ENCODE data around the gene SNTG2.
"Not testable (repeated sequence)": the region's sequence is repeated elsewhere in the genome, so short reads cannot be mapped to it uniquely, and the experiment has no call there.

The SNTG2 gene

GRCh38 chr2:950080-950966 lies at the start of gene SNTG2:
Gene SNTG2, plus strand, starts transcription at chr2:950849. Its CDS starts 148 bp downstream, at chr2:950997.
- peak; percentile 61 for DNase-seq

GRCh38 chr2:902584-902983 lies 48.1 kb upstream of the SNTG2 start:
- DNase-seq: no peak

DNA sequence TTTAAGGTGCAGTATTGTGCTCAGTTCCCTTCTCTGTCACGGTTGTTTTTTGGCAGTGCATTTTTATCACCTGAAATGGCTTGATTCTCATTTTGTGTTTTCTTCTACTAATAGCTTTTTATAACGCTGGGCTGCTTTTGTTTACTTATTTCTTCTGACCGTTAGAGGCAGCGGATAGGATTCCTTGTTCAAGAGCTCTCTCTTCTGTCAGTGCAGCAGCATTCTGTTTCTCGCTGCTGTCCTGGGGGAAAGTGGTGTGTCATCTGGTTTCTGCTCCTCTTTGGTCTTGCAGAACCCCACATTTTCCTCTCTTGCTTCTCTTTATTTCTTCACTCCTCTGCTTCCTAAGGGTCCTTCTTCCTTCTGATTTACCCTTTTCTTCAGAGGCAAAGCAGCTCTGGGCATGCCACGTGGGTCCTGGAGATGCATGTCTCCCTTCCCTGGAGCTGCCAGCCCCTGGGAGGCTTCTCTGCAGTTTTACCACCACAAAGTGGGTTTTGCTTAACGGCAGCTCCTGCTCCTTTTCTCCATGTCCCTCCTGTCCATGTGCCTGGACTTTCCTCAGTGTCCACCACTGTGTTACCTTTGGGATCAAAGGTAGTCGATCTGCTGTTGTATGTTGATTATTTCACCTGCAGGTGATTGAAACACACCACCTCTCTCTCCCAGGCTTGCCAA lies 47.3 kb upstream of the SNTG2 start:
- no peak for DNase-seq

GRCh38 chr2:904246-905024 lies 46.2 kb upstream of the SNTG2 start:
- DNase-seq: no peak

- no peak for DNase-seq
These were observed 45.4 kb upstream of the SNTG2 start for GRCh38 chr2:905091-905832.

GRCh38 chr2:905833-906140 lies 44.9 kb upstream of the SNTG2 start:
- no peak for DNase-seq

GRCh38 chr2:907706-908105 lies 42.9 kb upstream of the SNTG2 start:
- no peak for DNase-seq

DNA sequence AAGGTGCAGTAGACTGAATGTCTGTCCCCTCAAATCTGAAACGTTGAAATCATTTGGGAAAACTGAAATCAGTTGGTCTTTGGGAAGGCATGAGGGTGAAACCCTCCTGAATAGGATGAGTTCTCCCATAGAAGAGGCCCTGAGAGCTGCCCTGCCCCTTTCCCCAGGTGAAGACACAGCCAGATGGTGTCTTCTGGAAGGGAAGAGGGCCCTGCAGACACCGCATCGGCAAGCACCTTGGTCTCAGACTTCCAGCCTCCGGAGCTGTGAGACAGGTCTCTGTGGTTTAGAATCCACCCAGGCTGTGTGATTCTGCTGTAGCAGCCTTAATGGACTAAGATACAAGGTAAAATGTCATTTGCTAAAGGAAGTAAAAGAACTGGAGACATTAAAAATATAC lies 42.1 kb upstream of the SNTG2 start:
- no peak for DNase-seq

DNA sequence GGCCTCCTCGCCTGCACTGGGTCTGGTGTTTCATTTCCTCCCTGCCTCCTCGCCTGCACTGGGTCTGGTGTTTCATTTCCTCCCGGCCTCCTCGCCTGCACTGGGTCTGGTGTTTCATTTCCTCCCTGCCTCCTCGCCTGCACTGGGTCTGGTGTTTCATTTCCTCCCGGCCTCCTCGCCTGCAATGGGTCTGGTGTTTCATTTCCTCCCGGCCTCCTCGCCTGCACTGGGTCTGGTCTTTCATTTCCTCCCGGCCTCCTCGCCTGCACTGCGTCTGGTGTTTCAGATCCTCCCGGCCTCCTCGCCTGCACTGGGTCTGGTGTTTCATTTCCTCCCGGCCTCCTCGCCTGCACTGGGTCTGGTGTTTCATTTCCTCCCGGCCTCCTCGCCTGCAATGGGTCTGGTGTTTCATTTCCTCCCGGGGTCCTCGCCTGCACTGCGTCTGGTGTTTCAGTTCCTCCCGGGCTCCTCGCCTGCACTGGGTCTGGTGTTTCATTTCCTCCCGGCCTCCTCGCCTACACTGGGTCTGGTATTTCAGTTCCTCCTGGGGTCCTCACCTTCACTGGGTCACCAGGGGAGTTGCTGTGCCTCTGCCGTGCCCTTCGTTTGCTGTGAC lies 40.8 kb upstream of the SNTG2 start:
- DNase-seq: not testable (repeated sequence)

GRCh38 chr2:910698-911097 lies 40.0 kb upstream of the SNTG2 start:
- DNase-seq: no peak

- no peak for DNase-seq
These were observed 34.7 kb upstream of the SNTG2 start for GRCh38 chr2:915979-916378.

GRCh38 chr2:916935-917334 lies 33.7 kb upstream of the SNTG2 start:
- DNase-seq: no peak

GRCh38 chr2:919672-920071 lies 31.0 kb upstream of the SNTG2 start:
- no peak for DNase-seq

GRCh38 chr2:920573-920972 lies 30.1 kb upstream of the SNTG2 start:
- no peak for DNase-seq

DNA sequence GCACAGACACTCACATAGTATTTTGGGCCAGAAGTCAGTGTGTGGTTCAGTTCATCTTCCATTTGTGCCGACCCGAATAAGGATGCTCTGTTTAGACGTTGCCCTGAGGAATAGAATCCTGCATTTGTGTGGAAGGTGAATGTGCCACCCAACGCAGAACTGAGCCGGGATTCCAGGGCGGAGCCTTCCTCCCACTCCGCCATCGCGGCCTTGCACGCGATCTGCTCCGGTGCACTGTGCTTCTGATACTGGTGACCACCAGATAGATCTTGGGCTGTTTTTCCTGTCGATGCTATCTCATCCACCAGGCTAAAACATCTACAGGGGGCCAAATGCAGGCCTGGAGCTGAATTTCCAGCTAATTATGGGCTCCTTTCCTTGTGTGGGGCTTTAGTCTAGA lies 29.6 kb upstream of the SNTG2 start:
- DNase-seq: no peak

DNA sequence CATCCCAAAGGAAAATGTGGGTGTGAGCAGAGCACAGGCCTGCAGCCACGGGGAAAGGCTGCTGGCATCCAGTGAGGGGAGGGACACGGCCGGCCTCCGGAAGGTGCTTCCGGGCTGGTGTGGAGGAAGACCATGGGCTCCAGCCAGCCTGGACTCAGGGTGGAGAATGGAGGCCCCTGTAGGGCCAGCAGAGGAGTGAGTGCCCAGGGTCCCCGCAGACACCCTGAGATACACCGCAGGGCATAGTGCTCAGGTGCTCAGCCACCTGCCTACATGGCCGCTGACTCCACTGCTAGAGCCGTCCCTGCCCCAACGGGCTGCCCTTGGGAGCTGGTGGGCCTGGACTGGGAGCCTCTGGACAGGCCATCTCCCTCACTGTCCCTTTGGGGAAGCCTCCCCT lies 28.5 kb upstream of the SNTG2 start:
- no peak for DNase-seq

- no peak for DNase-seq
These were observed 26.6 kb upstream of the SNTG2 start for GRCh38 chr2:923832-924601.

- no peak for DNase-seq
These were observed 25.9 kb upstream of the SNTG2 start for GRCh38 chr2:924701-925100.

DNA sequence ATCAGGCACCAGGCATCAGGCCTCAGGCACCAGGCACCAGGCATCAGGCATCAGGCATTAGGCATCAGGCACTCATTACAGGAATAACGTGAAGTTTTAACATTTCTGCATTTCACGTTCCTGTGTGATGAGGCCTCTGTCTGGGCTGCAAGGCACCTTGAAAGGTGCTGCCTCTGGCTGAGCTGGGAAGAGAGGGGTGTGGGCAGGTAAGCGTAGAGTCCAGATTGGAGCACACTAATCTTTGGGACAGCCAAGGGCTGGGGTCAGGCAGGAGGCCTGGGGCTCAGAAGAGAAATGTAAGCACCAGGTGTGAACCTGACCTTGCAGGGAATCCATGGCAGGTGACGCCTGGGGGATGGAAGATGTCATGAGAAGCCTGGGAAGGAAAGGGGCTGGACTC lies 25.3 kb upstream of the SNTG2 start:
- no peak for DNase-seq

DNA sequence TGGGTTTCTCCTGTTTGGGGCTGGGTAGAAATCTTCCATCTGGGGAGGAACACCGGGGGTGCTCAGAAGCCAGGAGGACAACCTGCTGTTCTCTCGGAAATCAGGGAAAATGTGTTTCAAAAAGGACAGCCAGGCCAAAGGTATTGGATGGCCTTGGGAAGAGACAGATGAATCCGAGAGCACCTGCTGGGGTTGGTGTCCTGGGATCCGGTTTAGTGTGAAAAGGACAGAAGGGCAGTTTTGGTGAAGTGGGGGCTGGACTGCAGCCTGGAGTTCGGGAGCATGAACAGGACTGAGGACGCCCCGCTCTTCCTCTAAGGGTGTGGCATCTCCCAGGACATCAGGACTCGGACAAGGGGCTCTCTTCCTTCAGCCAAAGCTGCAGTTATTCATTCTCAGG lies 24.9 kb upstream of the SNTG2 start:
- no peak for DNase-seq

DNA sequence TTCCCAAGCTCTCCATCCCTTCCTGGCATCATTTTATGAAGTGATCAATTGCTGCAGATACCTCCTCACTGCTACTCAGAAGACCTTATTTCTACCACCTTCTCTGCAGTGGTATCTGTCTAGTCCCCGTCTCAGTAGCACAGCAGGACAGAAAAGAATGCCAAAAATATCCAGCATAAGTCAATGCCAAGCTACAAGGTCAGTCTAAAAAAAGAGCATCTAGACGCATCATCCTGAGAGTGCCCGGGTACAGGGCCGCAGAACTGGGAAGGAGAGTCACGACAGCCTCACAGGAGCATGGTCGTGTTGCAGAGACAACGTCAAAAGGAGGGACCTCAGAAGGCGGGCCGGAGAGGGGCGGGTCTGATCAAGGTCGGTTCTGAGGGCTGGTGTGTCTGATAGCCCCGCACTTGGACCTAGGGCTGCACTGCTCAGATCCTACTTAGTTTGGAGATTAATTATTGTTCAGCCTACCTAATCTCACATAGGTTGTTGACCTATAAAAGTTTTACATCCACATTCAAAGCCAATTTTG lies 24.3 kb upstream of the SNTG2 start:
- DNase-seq: no peak

DNA sequence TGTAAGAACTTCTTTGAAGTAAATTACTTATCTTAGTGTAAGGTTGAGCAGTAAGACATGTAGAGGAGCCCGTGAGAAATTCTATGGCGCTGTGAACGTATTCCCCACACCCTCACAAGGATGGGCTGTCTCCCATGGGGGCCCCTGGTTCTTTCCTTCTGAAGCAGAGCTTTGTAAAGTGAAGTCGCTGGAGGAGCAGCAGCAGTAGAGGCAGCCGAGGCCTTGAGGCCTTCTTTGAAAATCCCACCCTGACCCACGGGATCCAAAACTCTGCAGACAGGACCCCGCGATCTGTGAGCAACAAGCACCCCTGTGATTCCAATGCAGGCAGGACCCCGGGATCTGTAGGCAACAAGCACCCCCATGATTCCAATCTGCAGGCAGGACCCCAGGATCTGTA lies 23.8 kb upstream of the SNTG2 start:
- DNase-seq: no peak
